Keratinocyte (primary cell): ENCODE results near the gene ACVR1B. TPM values are rescaled to one million over a fixed set of nuclear protein-coding genes. Genes with fewer than 3 reads are reported as not detected.

ENCODE experiments used
- DNase-seq: peaks from one replicate; pipeline ENCODE4 v3.0.0-alpha.2; 2011; ENCODE audit warnings: low read depth, missing footprints, low spot score
- FAIRE-seq: peaks from 2 replicates; lab custom pipeline; 2011; peaks lifted over from hg19 to GRCh38; lab: Jason Lieb, UNC
- H2AFZ ChIP-seq: 2 replicates; pipeline ENCODE4 v1.6.0; 2012; ENCODE audit warnings: low read length, control low read depth, inconsistent platforms; ENCODE audit not compliant: control insufficient read depth
- H3K27ac ChIP-seq: 2 replicates; pipeline ENCODE4 v1.5.1; 2011; ENCODE audit warnings: low read length; ENCODE audit not compliant: control insufficient read depth, insufficient read depth
- H3K27me3 ChIP-seq: 3 replicates; pipeline ENCODE4 v1.6.0; 2011; ENCODE audit warnings: low read length; ENCODE audit not compliant: control insufficient read depth, insufficient read depth; ENCODE audit errors: extremely low read depth
- H3K36me3 ChIP-seq, 2 experiments: 2 replicates in 1 of 2; 3 replicates in 1 of 2; pipeline ENCODE4 v1.5.1; 2011; ENCODE audit warnings: low read length in 2 of 2, mild to moderate bottlenecking in 1 of 2; ENCODE audit not compliant: control insufficient read depth in 2 of 2, insufficient read depth in 2 of 2; ENCODE audit errors: extremely low read depth in 1 of 2
- H3K4me1 ChIP-seq: 3 replicates; pipeline ENCODE4 v1.5.1; 2011; ENCODE audit warnings: low read length; ENCODE audit not compliant: control insufficient read depth, insufficient read depth; ENCODE audit errors: extremely low read depth
- H3K4me2 ChIP-seq: 3 replicates; pipeline ENCODE4 v1.6.0; 2011; ENCODE audit warnings: low read depth, low read length; ENCODE audit not compliant: control insufficient read depth, insufficient read depth; ENCODE audit errors: extremely low read depth
- H3K4me3 ChIP-seq, 3 experiments: fragments of 200-600 bp in 1 of 3; sonication (generic) in 1 of 3; 2 replicates in 2 of 3; 3 replicates in 1 of 3; pipeline ENCODE4 v1.5.1; 2011 to 2016; ENCODE audit warnings: low read length in 3 of 3, mild to moderate bottlenecking in 3 of 3, control low read depth in 2 of 3, inconsistent platforms in 1 of 3, low read depth in 1 of 3, mixed read lengths in 1 of 3, mixed run types in 1 of 3, moderate library complexity in 1 of 3; ENCODE audit not compliant: control insufficient read depth in 2 of 3, insufficient read depth in 2 of 3; ENCODE audit errors: extremely low read depth in 1 of 3
- H3K79me2 ChIP-seq: 2 replicates; pipeline ENCODE4 v1.6.0; 2012; ENCODE audit warnings: low read length; ENCODE audit not compliant: control insufficient read depth, insufficient read depth
- H3K9ac ChIP-seq: 3 replicates; pipeline ENCODE4 v1.6.0; 2011; ENCODE audit warnings: low read length; ENCODE audit not compliant: control insufficient read depth, insufficient read depth; ENCODE audit errors: extremely low read depth
- H3K9me1 ChIP-seq: 3 replicates; pipeline ENCODE4 v1.6.0; 2011; ENCODE audit warnings: low read length; ENCODE audit not compliant: control insufficient read depth, insufficient read depth; ENCODE audit errors: extremely low read depth
- H3K9me3 ChIP-seq: 2 replicates; pipeline ENCODE4 v1.5.1; 2012; ENCODE audit warnings: low read depth, low read length; ENCODE audit not compliant: control insufficient read depth
- H4K20me1 ChIP-seq: 3 replicates; pipeline ENCODE4 v1.6.0; 2011; ENCODE audit warnings: low read length; ENCODE audit not compliant: control insufficient read depth, insufficient read depth; ENCODE audit errors: extremely low read depth
- EZH2 ChIP-seq: IDR thresholded peaks from one replicate; pipeline ENCODE4 v1.6.1; 2012; ENCODE audit warnings: inconsistent platforms, mild to moderate bottlenecking, low read length, moderate library complexity
- dilution Hi-C: fragments of 300-500 bp; cut with MboI; formaldehyde crosslinking; loops from one replicate; pipeline ENCODE4 v1.7.0; 2020; ENCODE audit warnings: low sequenced_read_pairs; ENCODE audit not compliant: extremely low pct_ligation_motif_present
- polyA plus RNA-seq, 5 experiments: library from polyadenylated mRNA; depleted of rRNA in 3 of 5; stranded (reverse) in 3 of 5; stranded (forward) in 1 of 5; unstranded in 1 of 5; fragments of >200 nt; gene quantifications; 1 replicate in 1 of 5; 2 replicates in 3 of 5; 3 replicates in 1 of 5; pipeline versions ENCODE4 v1.2.1 to v1.2.3, GENCODE V29; 2011 to 2012; ENCODE audit warnings: missing spikeins in 2 of 5, low read depth in 1 of 5, low replicate concordance in 1 of 5
- TF ChIP-seq, protein P1 (sequence below), 3 experiments: IDR thresholded peaks in 1 of 3; conservative IDR thresholded peaks in 1 of 3; optimal IDR thresholded peaks in 1 of 3; 2 replicates in 2 of 3; 3 replicates in 1 of 3; pipeline versions ENCODE3 to v1.5.1; 2011; ENCODE audit warnings: low read length in 3 of 3, mild to moderate bottlenecking in 3 of 3, moderate library complexity in 2 of 3, control low read depth in 1 of 3, inconsistent platforms in 1 of 3; ENCODE audit not compliant: insufficient read depth in 2 of 3; ENCODE audit errors: extremely low read depth in 1 of 3

The ACVR1B gene
- polyA plus RNA-seq, 1 donor (not counting 4 experiments of a cell fraction or from before 2014, with no cell fraction given) = 12.7 TPM

DNA sequence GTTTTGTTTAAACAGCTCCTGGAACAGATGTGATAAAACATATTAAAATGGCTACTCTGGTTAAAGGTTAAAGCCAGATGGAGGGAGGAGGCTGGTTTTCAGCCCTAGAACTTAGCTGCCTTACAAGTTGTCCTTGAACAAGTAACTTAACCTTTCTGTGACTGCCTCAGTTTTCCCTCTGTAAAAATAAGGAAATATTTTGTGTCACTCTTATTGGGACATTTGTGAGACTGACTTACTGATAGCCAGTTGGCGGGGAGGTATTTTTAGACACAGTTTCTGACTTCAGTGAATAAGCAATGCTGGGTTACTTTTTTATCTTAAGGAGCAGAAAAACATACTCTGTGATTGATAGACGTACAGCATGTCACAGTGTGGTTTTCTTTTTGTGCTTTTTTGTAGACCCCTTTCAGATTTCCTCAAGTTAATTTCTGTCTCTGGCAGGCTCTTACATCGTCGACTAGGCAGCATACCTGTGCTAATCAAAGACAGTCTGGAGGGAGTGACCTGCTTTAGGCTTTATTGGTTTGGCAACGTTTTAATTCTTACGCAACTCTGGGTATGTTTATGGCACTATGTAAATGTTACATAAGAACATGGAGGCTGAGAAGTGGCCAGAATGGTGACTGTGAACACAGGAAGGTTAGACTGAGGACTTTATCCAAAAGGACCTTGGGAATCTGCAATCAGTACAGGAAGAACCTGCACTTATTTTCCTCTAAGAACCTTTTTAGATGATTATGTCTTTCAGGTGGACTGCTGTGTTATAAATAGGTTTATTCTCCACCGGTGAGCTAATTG lies 3.3 kb downstream of the ACVR1B start:
- peak overlapping the region; percentile 29 for H3K27ac ChIP-seq
- no peak for DNase-seq
- H3K9me1 ChIP-seq = no peaks in the 10 kb centered on the region
- peaks cover 3% of the 10 kb centered on the region for H4K20me1 ChIP-seq
- H3K36me3 ChIP-seq = no peaks in the 10 kb centered on the region
- H3K79me2 ChIP-seq = peaks cover 67% of the 10 kb centered on the region
- H2AFZ ChIP-seq = no peak overlapping the region
- H3K9me3 ChIP-seq = no peaks in the 10 kb centered on the region
- H3K4me1 ChIP-seq = peaks cover 28% of the 10 kb centered on the region
- H3K27me3 ChIP-seq = no peaks in the 10 kb centered on the region
- peak overlapping the region; percentile 92 for H3K9ac ChIP-seq
- H3K4me2 ChIP-seq = peak overlapping the region; percentile 94
- dilution Hi-C loops = no loop called here
- peak overlapping the region in 2 of 3 experiments; percentile 35 to 43 for H3K4me3 ChIP-seq
- peak; percentile 52 for FAIRE-seq
- TF ChIP-seq EZH2 = no peak
- TF ChIP-seq, protein P1, sequence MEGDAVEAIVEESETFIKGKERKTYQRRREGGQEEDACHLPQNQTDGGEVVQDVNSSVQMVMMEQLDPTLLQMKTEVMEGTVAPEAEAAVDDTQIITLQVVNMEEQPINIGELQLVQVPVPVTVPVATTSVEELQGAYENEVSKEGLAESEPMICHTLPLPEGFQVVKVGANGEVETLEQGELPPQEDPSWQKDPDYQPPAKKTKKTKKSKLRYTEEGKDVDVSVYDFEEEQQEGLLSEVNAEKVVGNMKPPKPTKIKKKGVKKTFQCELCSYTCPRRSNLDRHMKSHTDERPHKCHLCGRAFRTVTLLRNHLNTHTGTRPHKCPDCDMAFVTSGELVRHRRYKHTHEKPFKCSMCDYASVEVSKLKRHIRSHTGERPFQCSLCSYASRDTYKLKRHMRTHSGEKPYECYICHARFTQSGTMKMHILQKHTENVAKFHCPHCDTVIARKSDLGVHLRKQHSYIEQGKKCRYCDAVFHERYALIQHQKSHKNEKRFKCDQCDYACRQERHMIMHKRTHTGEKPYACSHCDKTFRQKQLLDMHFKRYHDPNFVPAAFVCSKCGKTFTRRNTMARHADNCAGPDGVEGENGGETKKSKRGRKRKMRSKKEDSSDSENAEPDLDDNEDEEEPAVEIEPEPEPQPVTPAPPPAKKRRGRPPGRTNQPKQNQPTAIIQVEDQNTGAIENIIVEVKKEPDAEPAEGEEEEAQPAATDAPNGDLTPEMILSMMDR (optimal IDR thresholded peaks at IDR 0.05 in 1 of 3, IDR thresholded peaks at IDR 0.05 in 1 of 3, conservative IDR thresholded peaks at IDR 0.05 in 1 of 3; ENCODE audit: extremely low read depth in 1 of 3, insufficient read depth in 2 of 3, low read length in 3 of 3) = no peak

DNA sequence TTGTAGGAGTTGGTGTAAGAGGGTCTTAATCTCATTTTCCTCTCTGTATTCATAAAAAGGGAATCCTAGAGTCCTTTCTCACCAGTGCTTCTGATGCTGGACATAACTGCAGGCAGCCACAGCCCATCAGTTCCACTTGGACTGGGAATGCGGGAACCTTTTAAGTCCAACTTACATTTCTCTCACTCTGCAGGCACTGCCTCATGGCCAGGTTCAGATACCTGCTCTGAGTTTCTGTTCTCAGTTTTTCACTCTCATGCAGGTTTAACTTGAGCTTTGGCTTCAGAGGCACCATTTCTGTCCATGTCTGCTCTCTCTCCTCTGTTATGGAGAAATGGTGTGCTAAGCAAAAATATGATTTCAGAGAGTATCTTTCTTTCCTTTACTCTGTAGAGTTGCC lies 4.2 kb downstream of the ACVR1B start:
- DNase-seq (no peak), FAIRE-seq (no peak)
- no peak overlapping the region for H2AFZ ChIP-seq
- H3K9me1 ChIP-seq = no peaks in the 10 kb centered on the region
- no peak overlapping the region for H3K27ac ChIP-seq
- H3K4me3 ChIP-seq = no peak overlapping the region
- H3K9ac ChIP-seq = no peak overlapping the region
- H3K9me3 ChIP-seq = no peaks in the 10 kb centered on the region
- no peak overlapping the region for H3K4me2 ChIP-seq
- H3K36me3 ChIP-seq = peaks cover 0 to 2% of the 10 kb centered on the region in 2 experiments
- peaks cover 28% of the 10 kb centered on the region for H3K4me1 ChIP-seq
- H3K79me2 ChIP-seq = peaks cover 74% of the 10 kb centered on the region
- peaks cover 3% of the 10 kb centered on the region for H4K20me1 ChIP-seq
- dilution Hi-C loops = no loop called here
- TF ChIP-seq EZH2 = no peak
- TF ChIP-seq, protein P1 (optimal IDR thresholded peaks at IDR 0.05 in 1 of 3, IDR thresholded peaks at IDR 0.05 in 1 of 3, conservative IDR thresholded peaks at IDR 0.05 in 1 of 3; ENCODE audit: extremely low read depth in 1 of 3, insufficient read depth in 2 of 3, low read length in 3 of 3) = no peak
- no peaks in the 10 kb centered on the region for H3K27me3 ChIP-seq
